ENCODE data around the gene VTCN1. TPM values are rescaled to one million over a fixed set of nuclear protein-coding genes. Genes with fewer than 3 reads are reported as not detected.

Gene VTCN1
- total RNA-seq, 1 experiment from 2014 or later: 0.52 TPM

DNA sequence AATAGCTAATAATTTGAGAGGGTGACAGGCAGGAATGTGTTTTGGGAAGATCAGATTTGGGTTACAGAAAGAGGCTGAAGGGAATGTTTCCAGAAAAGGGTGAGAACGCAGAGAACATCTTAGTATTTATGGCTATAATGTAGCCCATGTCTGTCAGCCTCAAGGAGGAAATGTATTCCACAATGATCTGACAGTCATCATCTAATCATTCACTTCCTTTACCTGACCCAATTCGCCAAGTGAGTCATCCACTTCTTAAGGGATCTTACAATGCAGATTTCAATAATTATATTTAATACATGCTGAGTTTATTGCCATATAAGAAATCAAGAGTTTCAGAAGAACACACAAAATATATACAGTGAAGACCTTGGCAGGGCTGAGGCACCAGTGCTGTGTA lies 100.0 kb downstream of the VTCN1 start:
- intact Hi-C loops (cut with micrococcal nuclease; ENCODE audit: unreplicated experiment): no loop called here
- no peaks in the 10 kb centered on the region for H3K36me3 ChIP-seq (ENCODE audit: control insufficient read depth, insufficient read depth, low read length)
- CTCF ChIA-PET: no interaction called here
- no peak overlapping the region for H3K27ac Mint-ChIP-seq (ENCODE audit: unreplicated experiment)
- no peak for TF ChIP-seq CTCF (IDR thresholded peaks at IDR 0.05; ENCODE audit: insufficient read depth in 1 of 2, low read depth in 1 of 2, low read length in 1 of 2, severe bottlenecking in 1 of 2, unreplicated experiment in 1 of 2)
- no TSS peak for BruUV-seq (replicated peaks)
- no peaks in the 10 kb centered on the region for H3K9me3 Mint-ChIP-seq (ENCODE audit: unreplicated experiment)
- peaks cover 16% of the 10 kb centered on the region for H3K36me3 Mint-ChIP-seq (ENCODE audit: insufficient read depth, unreplicated experiment)
- no peak overlapping the region for H3K4me3 Mint-ChIP-seq (ENCODE audit: unreplicated experiment)
- no peak for DNase-seq
- no peak overlapping the region for H3K4me3 ChIP-seq (ENCODE audit: low read depth, low read length)
- H3K27me3 Mint-ChIP-seq (ENCODE audit: insufficient read depth, unreplicated experiment): no peaks in the 10 kb centered on the region
- no peaks in the 10 kb centered on the region for H3K4me1 Mint-ChIP-seq (ENCODE audit: low read depth, unreplicated experiment)
- no peaks in the 10 kb centered on the region for H3K9me3 ChIP-seq
- POLR2A ChIA-PET: no interaction called here
- no peaks in the 10 kb centered on the region for H3K27me3 ChIP-seq (replicated peaks; ENCODE audit: control insufficient read depth, insufficient read depth, low read length)
- no peaks in the 10 kb centered on the region for H3K4me1 ChIP-seq

GRCh38 chr1:117107364-117107763 lies 103.4 kb downstream of the VTCN1 start:
- no peak overlapping the region for H3K27ac Mint-ChIP-seq (ENCODE audit: unreplicated experiment)
- ChIA-PET CTCF (no interaction called here), POLR2A (interaction anchor here (0.6 kb wide), 1 partner anchor 587 kb away, joined by 3 read pairs; no protein-coding TSS in a partner anchor)
- intact Hi-C loops (cut with micrococcal nuclease; ENCODE audit: unreplicated experiment): no loop called here
- Histone ChIP-seq H3K4me3 (ENCODE audit: low read depth, low read length) (no peak overlapping the region), H3K4me1 (no peaks in the 10 kb centered on the region), H3K36me3 (ENCODE audit: control insufficient read depth, insufficient read depth, low read length) (no peaks in the 10 kb centered on the region), H3K9me3 (no peaks in the 10 kb centered on the region), H3K27me3 (replicated peaks; ENCODE audit: control insufficient read depth, insufficient read depth, low read length) (no peaks in the 10 kb centered on the region)
- no peaks in the 10 kb centered on the region for H3K9me3 Mint-ChIP-seq (ENCODE audit: unreplicated experiment)
- no TSS peak for BruUV-seq (replicated peaks)
- no peaks in the 10 kb centered on the region for H3K27me3 Mint-ChIP-seq (ENCODE audit: insufficient read depth, unreplicated experiment)
- no peak for TF ChIP-seq CTCF (IDR thresholded peaks at IDR 0.05; ENCODE audit: insufficient read depth in 1 of 2, low read depth in 1 of 2, low read length in 1 of 2, severe bottlenecking in 1 of 2, unreplicated experiment in 1 of 2)
- H3K4me3 Mint-ChIP-seq (ENCODE audit: unreplicated experiment): no peak overlapping the region
- no peak for DNase-seq
- H3K36me3 Mint-ChIP-seq (ENCODE audit: insufficient read depth, unreplicated experiment): peaks cover 16% of the 10 kb centered on the region
- no peaks in the 10 kb centered on the region for H3K4me1 Mint-ChIP-seq (ENCODE audit: low read depth, unreplicated experiment)

DNA sequence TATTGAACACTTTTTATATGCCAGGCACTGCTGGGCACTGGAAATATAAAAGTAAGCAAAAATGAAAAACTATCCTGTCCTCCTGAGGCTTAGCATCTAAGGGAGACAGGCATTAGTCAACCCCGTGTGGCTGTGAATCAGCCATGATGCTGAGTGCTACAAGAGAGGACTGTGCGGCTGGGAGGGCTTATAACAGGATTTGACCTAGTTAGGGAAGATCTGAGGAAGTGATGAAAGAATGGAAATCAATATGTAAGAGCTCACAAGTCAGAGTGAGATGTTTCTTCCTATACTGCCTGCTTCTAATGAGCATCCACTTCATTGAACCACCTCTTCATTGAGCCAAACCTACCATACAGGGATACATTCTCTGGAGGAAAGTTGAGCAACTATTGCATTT lies 104.2 kb downstream of the VTCN1 start:
- Mint-ChIP-seq H3K27ac (ENCODE audit: unreplicated experiment) (no peak overlapping the region), H3K36me3 (ENCODE audit: insufficient read depth, unreplicated experiment) (peaks cover 21% of the 10 kb centered on the region), H3K4me1 (ENCODE audit: low read depth, unreplicated experiment) (no peaks in the 10 kb centered on the region), H3K9me3 (ENCODE audit: unreplicated experiment) (no peaks in the 10 kb centered on the region), H3K4me3 (ENCODE audit: unreplicated experiment) (no peak overlapping the region), H3K27me3 (ENCODE audit: insufficient read depth, unreplicated experiment) (no peaks in the 10 kb centered on the region)
- Histone ChIP-seq H3K4me1 (no peaks in the 10 kb centered on the region), H3K36me3 (ENCODE audit: control insufficient read depth, insufficient read depth, low read length) (no peaks in the 10 kb centered on the region), H3K9me3 (no peaks in the 10 kb centered on the region), H3K27me3 (replicated peaks; ENCODE audit: control insufficient read depth, insufficient read depth, low read length) (no peaks in the 10 kb centered on the region), H3K4me3 (ENCODE audit: low read depth, low read length) (no peak overlapping the region)
- ChIA-PET CTCF (no interaction called here), POLR2A (no interaction called here)
- TF ChIP-seq CTCF (IDR thresholded peaks at IDR 0.05; ENCODE audit: insufficient read depth in 1 of 2, low read depth in 1 of 2, low read length in 1 of 2, severe bottlenecking in 1 of 2, unreplicated experiment in 1 of 2): no peak
- DNase-seq: no peak
- BruUV-seq (replicated peaks): no TSS peak
- intact Hi-C loops (cut with micrococcal nuclease; ENCODE audit: unreplicated experiment): no loop called here
